Gastroesophageal sphincter (tissue), 4 donors: Measurements from ENCODE around the gene PTPRE. TPM values are rescaled to one million over a fixed set of nuclear protein-coding genes. Genes with fewer than 3 reads are reported as not detected.

ENCODE experiments used
- ATAC-seq: fragments of 150-250 bp; one replicate; pipeline ENCODE4 v1.9.1; 2016; ENCODE audit warnings: mild to moderate bottlenecking, moderate library complexity
- H3K27ac ChIP-seq, 4 donors: fragments of 200-600 bp; sonication (generic) in 3 of 4; 1 replicate in 3 of 4; 2 replicates in 1 of 4; pipeline ENCODE4 v1.5.1; 2016 to 2019
- H3K27me3 ChIP-seq: fragments of 200-600 bp; sonication (generic); one replicate; pipeline ENCODE4 v1.5.1; 2019
- H3K36me3 ChIP-seq, 2 donors: fragments of 200-600 bp; sonication (generic); one replicate each; pipeline ENCODE4 v1.5.1; 2019; ENCODE audit warnings: control low read depth in 1 of 2
- H3K4me1 ChIP-seq, 3 donors: fragments of 200-600 bp; sonication (generic); 1 replicate in 2 of 3; 2 replicates in 1 of 3; pipeline ENCODE4 v1.5.1; 2016 to 2019; ENCODE audit warnings: control low read depth in 2 of 3
- H3K4me3 ChIP-seq, 2 donors: fragments of 200-600 bp; sonication (generic); one replicate each; pipeline ENCODE4 v1.5.1; 2019; ENCODE audit warnings: mild to moderate bottlenecking in 1 of 2, moderate library complexity in 1 of 2
- H3K9me3 ChIP-seq, 3 donors: fragments of 200-600 bp; sonication (generic); one replicate each; pipeline ENCODE4 v1.5.1; 2017 to 2019; ENCODE audit warnings: control low read depth in 2 of 3
- EP300 ChIP-seq: sonication (generic); formaldehyde crosslinking; IDR thresholded peaks from one replicate; pipeline ENCODE4 v1.6.1; 2017; ENCODE audit warnings: antibody characterized with exemption, mild to moderate bottlenecking
- POLR2A ChIP-seq, 2 donors: fragments of 450-650 bp; IDR thresholded peaks; one replicate each; pipeline ENCODE4 v1.6.1; 2017; ENCODE audit warnings: antibody characterized with exemption in 2 of 2, mild to moderate bottlenecking in 2 of 2, moderate library complexity in 1 of 2
- POLR2AphosphoS5 ChIP-seq: sonication (generic); formaldehyde crosslinking; IDR thresholded peaks from one replicate; pipeline ENCODE4 v1.6.1; 2017; ENCODE audit warnings: antibody characterized with exemption
- WGBS, 2 donors: methylation state at CpG; one replicate each; pipeline ENCODE4 v1.1.5; 2018; ENCODE audit warnings: low coverage in 1 of 2; 5-methylcytosine and 5-hydroxymethylcytosine counted together
- total RNA-seq, 4 donors: library from RNA; depleted of rRNA; stranded (reverse); fragments of >200 nt; gene quantifications; one replicate each; pipeline ENCODE4 v1.1.0, GENCODE V29; 2016
- TF ChIP-seq, protein P1 (sequence below), 4 experiments: fragments of 200-600 bp in 2 of 4; fragments of 450-650 bp in 2 of 4; sonication (generic) in 1 of 4; IDR thresholded peaks; one replicate each; pipeline ENCODE4 v1.5.1; 2017 to 2019; ENCODE audit warnings: antibody characterized with exemption in 4 of 4, mild to moderate bottlenecking in 2 of 4, moderate library complexity in 2 of 4

PTPRE gene
- total RNA-seq, 4 donors from 2014 or later: 6.4 to 16.4 (median 8.5) TPM

DNA sequence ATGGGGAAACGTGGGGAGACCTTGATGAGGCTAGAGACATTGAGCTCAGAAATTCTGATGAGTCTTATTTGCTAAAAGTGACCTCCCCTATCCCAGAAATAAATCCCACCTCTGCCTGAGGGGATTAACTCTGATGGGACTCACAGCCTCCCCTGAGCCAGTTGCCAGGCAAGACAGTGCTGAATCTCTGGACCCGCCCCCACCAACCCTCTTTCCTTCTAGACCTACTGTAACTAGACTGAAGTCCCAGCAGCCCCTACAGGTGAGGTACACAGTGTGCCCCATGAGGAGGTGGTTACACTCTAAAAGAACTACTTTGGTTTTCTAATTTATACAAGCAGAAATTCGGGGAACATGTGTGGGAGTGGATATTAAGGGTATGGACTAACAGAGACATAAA is 42.9 kb downstream of the PTPRE start:
- TF ChIP-seq, protein P1, sequence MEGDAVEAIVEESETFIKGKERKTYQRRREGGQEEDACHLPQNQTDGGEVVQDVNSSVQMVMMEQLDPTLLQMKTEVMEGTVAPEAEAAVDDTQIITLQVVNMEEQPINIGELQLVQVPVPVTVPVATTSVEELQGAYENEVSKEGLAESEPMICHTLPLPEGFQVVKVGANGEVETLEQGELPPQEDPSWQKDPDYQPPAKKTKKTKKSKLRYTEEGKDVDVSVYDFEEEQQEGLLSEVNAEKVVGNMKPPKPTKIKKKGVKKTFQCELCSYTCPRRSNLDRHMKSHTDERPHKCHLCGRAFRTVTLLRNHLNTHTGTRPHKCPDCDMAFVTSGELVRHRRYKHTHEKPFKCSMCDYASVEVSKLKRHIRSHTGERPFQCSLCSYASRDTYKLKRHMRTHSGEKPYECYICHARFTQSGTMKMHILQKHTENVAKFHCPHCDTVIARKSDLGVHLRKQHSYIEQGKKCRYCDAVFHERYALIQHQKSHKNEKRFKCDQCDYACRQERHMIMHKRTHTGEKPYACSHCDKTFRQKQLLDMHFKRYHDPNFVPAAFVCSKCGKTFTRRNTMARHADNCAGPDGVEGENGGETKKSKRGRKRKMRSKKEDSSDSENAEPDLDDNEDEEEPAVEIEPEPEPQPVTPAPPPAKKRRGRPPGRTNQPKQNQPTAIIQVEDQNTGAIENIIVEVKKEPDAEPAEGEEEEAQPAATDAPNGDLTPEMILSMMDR (IDR thresholded peaks at IDR 0.05): no peak
- no peak for TF ChIP-seq POLR2A (IDR thresholded peaks at IDR 0.05)
- TF ChIP-seq EP300: no peak
- TF ChIP-seq POLR2AphosphoS5: no peak
- WGBS, 2 donors: 81% methylated on average over 2 of the region's 3 CpGs; no CpG with 5 or more reads in 1 of the 2 donors
- no peak for ATAC-seq

DNA sequence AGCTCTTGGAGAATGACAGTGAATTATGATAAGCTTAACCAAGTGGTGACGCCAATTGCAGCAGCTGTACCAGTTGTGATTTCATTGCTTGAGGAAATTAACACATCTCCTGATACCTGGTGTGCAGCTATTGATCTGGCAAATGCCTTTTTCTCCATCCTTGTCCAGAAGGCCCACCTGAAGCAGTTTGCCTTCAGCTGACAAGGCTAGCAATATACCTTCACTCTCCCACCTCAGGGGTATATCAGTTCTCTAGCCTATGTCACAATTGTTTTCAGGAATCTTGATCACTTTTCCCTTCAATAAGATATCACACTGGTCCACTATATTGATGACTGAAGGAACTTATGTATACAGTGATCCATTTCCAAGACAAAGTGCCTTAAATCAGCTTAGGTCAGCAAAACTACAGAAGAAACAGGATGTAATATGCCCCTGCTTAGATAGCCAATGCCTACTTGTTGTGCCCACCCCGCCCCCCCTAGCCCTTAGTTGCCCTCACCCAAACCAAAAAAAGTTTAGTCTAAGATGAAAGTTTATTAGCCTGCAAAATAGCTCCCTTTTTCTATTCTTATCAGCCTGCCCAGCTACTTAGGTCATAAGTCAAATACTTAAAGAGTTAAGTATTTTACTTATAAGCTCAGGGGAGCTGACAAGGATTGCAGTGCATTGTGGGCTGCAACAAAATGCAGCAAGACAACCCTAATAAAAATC is 45.1 kb downstream of the PTPRE start:
- Histone ChIP-seq H3K36me3 (no peaks in the 10 kb centered on the region), H3K9me3 (peaks cover 0 to 11% (median 0%) of the 10 kb centered on the region in 3 donors), H3K27ac (no peak overlapping the region), H3K4me1 (no peaks in the 10 kb centered on the region), H3K27me3 (peaks cover 3% of the 10 kb centered on the region), H3K4me3 (no peak overlapping the region)
- 77 to 82% methylated on average over 1 of the region's 2 CpGs for WGBS, 2 donors
- no peak for ATAC-seq
- no peak for TF ChIP-seq EP300
- no peak for TF ChIP-seq POLR2A (IDR thresholded peaks at IDR 0.05)
- no peak for TF ChIP-seq POLR2AphosphoS5
- TF ChIP-seq, protein P1 (IDR thresholded peaks at IDR 0.05): no peak

More for the DNA sequence above, 42.9 kb downstream of the PTPRE start:
- Histone ChIP-seq H3K4me1 (peaks cover 0 to 4% (median 0%) of the 10 kb centered on the region in 3 donors), H3K27me3 (peaks cover 3% of the 10 kb centered on the region), H3K4me3 (no peak overlapping the region), H3K36me3 (no peaks in the 10 kb centered on the region), H3K27ac (no peak overlapping the region), H3K9me3 (no peaks in the 10 kb centered on the region)

DNA sequence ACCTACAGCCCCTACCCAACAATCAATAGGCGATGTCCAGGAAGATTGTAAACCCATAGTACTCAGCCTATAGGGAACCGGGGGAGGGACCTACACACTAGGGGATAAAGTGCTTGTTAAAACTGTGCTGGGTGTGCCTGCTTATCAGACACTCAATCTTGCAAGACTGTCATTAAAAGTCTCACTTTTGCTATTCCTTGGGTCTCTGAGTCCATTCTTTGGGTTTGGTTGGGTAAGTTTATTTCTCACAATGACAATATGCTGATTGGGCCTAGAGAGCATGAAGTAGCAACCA is 45.6 kb downstream of the PTPRE start:
- H3K9me3 ChIP-seq: peaks cover 0 to 13% (median 0%) of the 10 kb centered on the region in 3 donors
- WGBS, 2 donors: 55 to 90% methylated on average over 2 of the region's 2 CpGs
- H3K36me3 ChIP-seq: no peaks in the 10 kb centered on the region
- TF ChIP-seq POLR2A (IDR thresholded peaks at IDR 0.05): no peak
- TF ChIP-seq, protein P1 (IDR thresholded peaks at IDR 0.05): no peak
- no peak overlapping the region for H3K4me3 ChIP-seq
- no peaks in the 10 kb centered on the region for H3K4me1 ChIP-seq
- H3K27me3 ChIP-seq: peaks cover 3% of the 10 kb centered on the region
- ATAC-seq: no peak
- H3K27ac ChIP-seq: no peak overlapping the region

DNA sequence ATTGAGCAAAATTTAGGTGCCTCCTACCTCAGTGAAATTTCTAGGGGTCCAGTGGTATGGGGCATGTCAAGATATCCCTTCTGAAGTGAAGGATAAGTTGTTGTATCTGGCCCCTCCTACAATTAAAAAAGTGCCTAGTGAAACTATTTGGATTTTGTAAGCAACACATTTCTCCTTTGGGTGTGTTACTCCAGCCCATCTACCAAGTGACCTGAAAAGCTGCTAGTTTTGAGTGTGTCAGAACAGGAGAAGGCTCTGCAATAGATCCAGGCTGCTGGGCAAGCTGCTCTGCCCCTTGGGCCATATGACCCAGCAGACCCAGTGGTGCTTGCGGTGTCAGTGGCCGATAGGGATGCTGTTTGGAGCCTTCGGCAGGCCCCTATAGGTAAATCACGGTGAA is 46.0 kb downstream of the PTPRE start:
- Histone ChIP-seq H3K9me3 (peaks cover 0 to 13% (median 0%) of the 10 kb centered on the region in 3 donors), H3K36me3 (no peaks in the 10 kb centered on the region), H3K27ac (no peak overlapping the region), H3K27me3 (peaks cover 3% of the 10 kb centered on the region), H3K4me1 (no peaks in the 10 kb centered on the region), H3K4me3 (no peak overlapping the region)
- WGBS, 2 donors: no CpG with 5 or more reads among the region's 4 CpGs
- no peak for TF ChIP-seq EP300
- no peak for TF ChIP-seq POLR2A (IDR thresholded peaks at IDR 0.05)
- TF ChIP-seq, protein P1 (IDR thresholded peaks at IDR 0.05): no peak
- TF ChIP-seq POLR2AphosphoS5: no peak
- no peak for ATAC-seq

DNA sequence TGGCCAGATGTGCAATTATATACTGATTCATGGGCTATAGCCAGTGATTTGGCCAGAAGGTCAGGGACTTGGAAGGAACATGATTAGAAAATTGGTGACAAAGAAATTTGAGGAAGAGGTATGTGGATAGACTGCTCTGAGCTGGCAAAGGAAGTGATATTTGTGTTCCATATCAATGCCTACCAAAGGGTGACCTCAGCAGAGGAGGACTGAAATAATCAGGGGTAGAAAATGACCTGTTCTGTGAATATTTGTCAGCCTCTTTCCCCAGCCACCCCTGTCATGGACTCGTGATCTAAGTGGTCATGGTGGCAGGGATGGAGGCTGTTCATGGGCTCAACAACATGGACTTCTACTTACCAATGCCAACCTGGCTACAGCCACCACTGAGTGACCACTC is 47.0 kb downstream of the PTPRE start:
- Histone ChIP-seq H3K4me1 (no peaks in the 10 kb centered on the region), H3K27ac (no peak overlapping the region), H3K9me3 (peaks cover 0 to 13% (median 0%) of the 10 kb centered on the region in 3 donors), H3K4me3 (no peak overlapping the region), H3K36me3 (no peaks in the 10 kb centered on the region), H3K27me3 (peaks cover 3% of the 10 kb centered on the region)
- WGBS, 2 donors: 86 to 100% methylated on average over 1 of the region's 1 CpG
- ATAC-seq: no peak
- TF ChIP-seq, protein P1 (IDR thresholded peaks at IDR 0.05): no peak
